Glutamatergic neuron (in vitro differentiated cells): ENCODE measurements around the gene PADI2. TPM values are rescaled to one million over a fixed set of nuclear protein-coding genes. Genes with fewer than 3 reads are reported as not detected.

Experiments
- DNase-seq: peaks from one replicate; pipeline ENCODE4 v3.0.0; 2022
- H3K27ac Mint-ChIP-seq: one replicate; pipeline ENCODE4 v1.8.0; 2020; ENCODE audit warnings: mild to moderate bottlenecking, mixed read lengths, inconsistent platforms; ENCODE audit not compliant: unreplicated experiment
- H3K27me3 Mint-ChIP-seq: one replicate; pipeline ENCODE4 v1.8.0; 2020; ENCODE audit warnings: mild to moderate bottlenecking, moderate library complexity, mixed read lengths, inconsistent platforms; ENCODE audit not compliant: unreplicated experiment
- H3K36me3 Mint-ChIP-seq: one replicate; pipeline ENCODE4 v1.8.0; 2020; ENCODE audit warnings: mild to moderate bottlenecking, mixed read lengths, inconsistent platforms; ENCODE audit not compliant: unreplicated experiment
- H3K4me1 Mint-ChIP-seq: one replicate; pipeline ENCODE4 v1.8.0; 2020; ENCODE audit warnings: mild to moderate bottlenecking, low read depth, mixed read lengths, inconsistent platforms; ENCODE audit not compliant: unreplicated experiment
- H3K4me3 Mint-ChIP-seq: one replicate; pipeline ENCODE4 v1.8.0; 2020; ENCODE audit warnings: mild to moderate bottlenecking, mixed read lengths, inconsistent platforms; ENCODE audit not compliant: unreplicated experiment
- H3K9me3 Mint-ChIP-seq: one replicate; pipeline ENCODE4 v1.8.0; 2020; ENCODE audit warnings: mild to moderate bottlenecking, moderate library complexity, mixed read lengths, inconsistent platforms; ENCODE audit not compliant: unreplicated experiment
- total RNA-seq: library from RNA; stranded (reverse); fragmentation: NEBNext Ultra II Directional; extraction: Animal tissue kit (Norgen Biotek cat#: 25700); gene quantifications from one replicate; pipeline ENCODE4 v1.2.1, GENCODE V29; 2021; ENCODE audit not compliant: unreplicated experiment
- TF ChIP-seq, protein P1 (sequence below): fragments of 200-600 bp; sonication (generic); IDR thresholded peaks from one replicate; pipeline ENCODE4 v1.5.0; 2021; ENCODE audit not compliant: partially characterized antibody, unreplicated experiment

The PADI2 gene
- total RNA-seq, 1 donor from 2014 or later, result 0.74 TPM

DNA sequence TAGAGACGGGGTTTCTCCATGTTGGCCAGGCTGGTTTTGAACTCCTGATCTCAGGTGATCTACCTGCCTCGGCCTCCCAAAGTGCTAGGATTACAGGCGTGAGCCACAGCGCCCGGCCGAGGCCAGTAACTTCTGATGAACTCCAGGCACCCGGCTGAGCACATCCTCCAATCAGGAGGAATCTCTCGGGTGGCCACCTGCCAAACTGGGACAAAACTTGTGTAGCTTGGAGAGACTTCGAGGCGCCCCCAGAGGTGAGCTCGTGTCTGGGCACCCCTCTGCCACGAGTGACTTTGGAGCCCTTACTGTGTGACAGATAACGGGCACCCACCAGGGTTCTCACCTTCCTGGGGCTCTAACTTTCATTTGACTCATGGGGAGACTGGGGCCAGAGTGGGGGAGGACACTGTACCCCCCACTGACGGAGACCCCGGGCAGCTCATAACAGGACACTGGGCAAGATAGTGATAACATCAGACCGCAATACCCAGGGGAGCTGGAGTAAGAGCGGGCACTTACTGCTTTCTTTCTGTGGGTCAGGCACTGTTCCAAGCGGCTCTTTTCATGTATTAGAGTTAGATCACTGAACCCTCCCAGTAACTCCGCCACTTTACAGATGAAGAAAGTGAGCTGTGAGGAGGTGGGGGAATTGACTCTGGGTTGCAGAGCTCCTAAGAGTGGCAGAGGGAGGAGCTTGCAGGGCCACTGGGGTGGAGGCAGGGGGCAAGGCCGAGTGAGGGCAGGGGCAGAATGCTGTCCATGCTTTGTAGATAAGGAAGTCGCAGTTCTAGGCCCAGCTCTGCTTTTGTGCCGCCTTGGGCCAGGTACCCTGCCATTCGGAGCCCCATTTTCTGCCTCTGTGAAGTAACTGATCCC lies 1.9 kb upstream of the PADI2 start:
- no peak for DNase-seq
- Mint-ChIP-seq H3K4me1 (peaks cover 16% of the 10 kb centered on the region), H3K27me3 (peaks cover 14% of the 10 kb centered on the region), H3K36me3 (no peaks in the 10 kb centered on the region), H3K9me3 (peaks cover 2% of the 10 kb centered on the region), H3K27ac (no peak overlapping the region), H3K4me3 (no peak overlapping the region)
- TF ChIP-seq, protein P1, sequence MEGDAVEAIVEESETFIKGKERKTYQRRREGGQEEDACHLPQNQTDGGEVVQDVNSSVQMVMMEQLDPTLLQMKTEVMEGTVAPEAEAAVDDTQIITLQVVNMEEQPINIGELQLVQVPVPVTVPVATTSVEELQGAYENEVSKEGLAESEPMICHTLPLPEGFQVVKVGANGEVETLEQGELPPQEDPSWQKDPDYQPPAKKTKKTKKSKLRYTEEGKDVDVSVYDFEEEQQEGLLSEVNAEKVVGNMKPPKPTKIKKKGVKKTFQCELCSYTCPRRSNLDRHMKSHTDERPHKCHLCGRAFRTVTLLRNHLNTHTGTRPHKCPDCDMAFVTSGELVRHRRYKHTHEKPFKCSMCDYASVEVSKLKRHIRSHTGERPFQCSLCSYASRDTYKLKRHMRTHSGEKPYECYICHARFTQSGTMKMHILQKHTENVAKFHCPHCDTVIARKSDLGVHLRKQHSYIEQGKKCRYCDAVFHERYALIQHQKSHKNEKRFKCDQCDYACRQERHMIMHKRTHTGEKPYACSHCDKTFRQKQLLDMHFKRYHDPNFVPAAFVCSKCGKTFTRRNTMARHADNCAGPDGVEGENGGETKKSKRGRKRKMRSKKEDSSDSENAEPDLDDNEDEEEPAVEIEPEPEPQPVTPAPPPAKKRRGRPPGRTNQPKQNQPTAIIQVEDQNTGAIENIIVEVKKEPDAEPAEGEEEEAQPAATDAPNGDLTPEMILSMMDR, result no peak

DNA sequence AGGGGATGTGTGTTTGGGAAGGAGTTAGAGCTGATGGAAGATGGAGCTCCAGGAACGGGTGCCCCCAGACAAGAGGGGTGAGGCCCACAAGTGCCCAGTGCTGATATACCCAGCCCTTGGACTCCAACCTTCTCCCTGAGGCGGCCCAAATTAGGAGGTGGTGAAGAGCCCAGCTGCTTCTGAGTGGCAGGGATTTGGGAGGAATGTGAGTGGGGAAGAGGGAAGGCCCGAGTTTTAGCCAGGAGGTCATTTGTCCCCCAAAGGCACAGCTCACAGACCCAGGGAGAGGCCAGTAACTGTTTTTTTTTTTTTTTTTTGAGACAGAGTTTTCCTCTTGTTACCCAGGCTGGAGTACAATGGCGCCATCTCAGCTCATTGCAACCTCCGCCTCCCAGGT lies 1.2 kb upstream of the PADI2 start:
- DNase-seq, result no peak
- TF ChIP-seq, protein P1, result no peak
- H3K9me3 Mint-ChIP-seq, result peaks cover 2% of the 10 kb centered on the region
- H3K4me1 Mint-ChIP-seq, result peaks cover 16% of the 10 kb centered on the region
- no peaks in the 10 kb centered on the region for H3K36me3 Mint-ChIP-seq
- no peak overlapping the region for H3K27ac Mint-ChIP-seq
- peaks cover 14% of the 10 kb centered on the region for H3K27me3 Mint-ChIP-seq
- no peak overlapping the region for H3K4me3 Mint-ChIP-seq

- H3K36me3 Mint-ChIP-seq, result no peaks in the 10 kb centered on the region
- H3K27me3 Mint-ChIP-seq, result peaks cover 14% of the 10 kb centered on the region
- H3K9me3 Mint-ChIP-seq, result peaks cover 2% of the 10 kb centered on the region
- peak; percentile 62 for DNase-seq
- TF ChIP-seq, protein P1, result no peak
- peak overlapping the region; percentile 75 for H3K4me3 Mint-ChIP-seq
- peaks cover 16% of the 10 kb centered on the region for H3K4me1 Mint-ChIP-seq
- no peak overlapping the region for H3K27ac Mint-ChIP-seq
Observed at GRCh38 chr1:17119773-17120480, 676 bp upstream of the PADI2 start.

- Mint-ChIP-seq H3K27me3 (peaks cover 14% of the 10 kb centered on the region), H3K9me3 (peaks cover 2% of the 10 kb centered on the region), H3K4me3 (peak overlapping the region; percentile 82), H3K4me1 (peaks cover 16% of the 10 kb centered on the region), H3K36me3 (no peaks in the 10 kb centered on the region), H3K27ac (no peak overlapping the region)
- no peak for DNase-seq
- TF ChIP-seq, protein P1, result no peak
Observed at GRCh38 chr1:17118706-17119075, 560 bp downstream of the PADI2 start.

- peaks cover 2% of the 10 kb centered on the region for H3K9me3 Mint-ChIP-seq
- H3K27ac Mint-ChIP-seq, result no peak overlapping the region
- H3K4me1 Mint-ChIP-seq, result peaks cover 16% of the 10 kb centered on the region
- TF ChIP-seq, protein P1, result no peak
- peak overlapping the region; percentile 82 for H3K4me3 Mint-ChIP-seq
- H3K36me3 Mint-ChIP-seq, result no peaks in the 10 kb centered on the region
- H3K27me3 Mint-ChIP-seq, result peaks cover 14% of the 10 kb centered on the region
- DNase-seq, result no peak
Observed at GRCh38 chr1:17118268-17118667, 983 bp downstream of the PADI2 start.
